OCI-LY3 (cell line): Measurements from ENCODE around the gene SRCAP.

Source experiments
- H2AFZ ChIP-seq: fragments of 200-600, 300-600 bp; shearing (Covaris generic); 2 replicates; pipeline ENCODE4 v1.6.0; 2014; ENCODE audit warnings: antibody characterized with exemption, low read depth, low read length
- H3K27ac ChIP-seq: fragments of 200-600, 300-600 bp; sonication (generic); 2 replicates; pipeline ENCODE4 v1.5.1; 2014; ENCODE audit warnings: mild to moderate bottlenecking, low read length, moderate library complexity, mixed read lengths
- H3K27me3 ChIP-seq: fragments of 200-600, 300-600 bp; sonication (generic); 2 replicates; pipeline ENCODE4 v1.6.1; 2014; ENCODE audit warnings: low read depth, low read length, mixed read lengths
- H3K36me3 ChIP-seq: fragments of 200-600, 300-600 bp; sonication (generic); replicated peaks from 2 replicates; pipeline ENCODE3; 2014; ENCODE audit warnings: low read depth, low read length, mixed read lengths
- H3K4me1 ChIP-seq: fragments of 300-600, 200-600 bp; sonication (generic); 2 replicates; pipeline ENCODE4 v1.6.1; 2014; ENCODE audit warnings: low read length, mixed read lengths
- H3K4me2 ChIP-seq: fragments of 200-600, 300-600 bp; sonication (generic); 2 replicates; pipeline ENCODE4 v1.6.1; 2014; ENCODE audit warnings: low read length, mixed read lengths
- H3K4me3 ChIP-seq: fragments of 300-600, 200-600 bp; sonication (generic); 2 replicates; pipeline ENCODE4 v1.5.1; 2014; ENCODE audit warnings: antibody characterized with exemption, mild to moderate bottlenecking, low read length, moderate library complexity
- H3K79me2 ChIP-seq: fragments of 300-600, 200-600 bp; shearing (Covaris generic); 2 replicates; pipeline ENCODE4 v1.6.1; 2014; ENCODE audit warnings: mild to moderate bottlenecking, low read length, mixed read lengths
- H3K9ac ChIP-seq: fragments of 300-600, 200-600 bp; shearing (Covaris generic); 2 replicates; pipeline ENCODE4 v1.6.0; 2014; ENCODE audit warnings: mild to moderate bottlenecking, low read length, moderate library complexity
- H3K9me3 ChIP-seq: fragments of 200-600, 300-600 bp; shearing (Covaris generic); 2 replicates; pipeline ENCODE4 v1.6.1; 2014; ENCODE audit warnings: low read length, mixed read lengths; ENCODE audit not compliant: insufficient read depth
- H4K20me1 ChIP-seq: fragments of 200-600, 300-600 bp; sonication (generic); 2 replicates; pipeline ENCODE4 v1.6.1; 2016; ENCODE audit warnings: low read length, mixed read lengths; ENCODE audit not compliant: insufficient read depth
- EZH2phosphoT487 ChIP-seq: fragments of 200-600 bp; shearing (Covaris generic); IDR thresholded peaks from 2 replicates; pipeline ENCODE4 v1.6.1; 2018; ENCODE audit warnings: antibody characterized with exemption, mixed run types, low read depth
- TF ChIP-seq, protein P1 (sequence below): fragments of 200-600, 300-600 bp; sonication (generic); IDR thresholded peaks from 2 replicates; pipeline ENCODE4 v1.5.1; 2014; ENCODE audit warnings: antibody characterized with exemption, low read length, low read depth

Gene SRCAP

GRCh38 chr16:30668393-30668792 is 30.6 kb upstream of the SRCAP start:
- peaks cover 46% of the 10 kb centered on the region for H4K20me1 ChIP-seq
- peaks cover 60% of the 10 kb centered on the region for H3K36me3 ChIP-seq
- H3K4me1 ChIP-seq: peaks cover 11% of the 10 kb centered on the region
- no peaks in the 10 kb centered on the region for H3K27me3 ChIP-seq
- H3K9me3 ChIP-seq: no peaks in the 10 kb centered on the region
- no peak overlapping the region for H2AFZ ChIP-seq
- peaks cover 32% of the 10 kb centered on the region for H3K79me2 ChIP-seq
- H3K27ac ChIP-seq: no peak overlapping the region
- no peak overlapping the region for H3K9ac ChIP-seq
- TF ChIP-seq, protein P1, sequence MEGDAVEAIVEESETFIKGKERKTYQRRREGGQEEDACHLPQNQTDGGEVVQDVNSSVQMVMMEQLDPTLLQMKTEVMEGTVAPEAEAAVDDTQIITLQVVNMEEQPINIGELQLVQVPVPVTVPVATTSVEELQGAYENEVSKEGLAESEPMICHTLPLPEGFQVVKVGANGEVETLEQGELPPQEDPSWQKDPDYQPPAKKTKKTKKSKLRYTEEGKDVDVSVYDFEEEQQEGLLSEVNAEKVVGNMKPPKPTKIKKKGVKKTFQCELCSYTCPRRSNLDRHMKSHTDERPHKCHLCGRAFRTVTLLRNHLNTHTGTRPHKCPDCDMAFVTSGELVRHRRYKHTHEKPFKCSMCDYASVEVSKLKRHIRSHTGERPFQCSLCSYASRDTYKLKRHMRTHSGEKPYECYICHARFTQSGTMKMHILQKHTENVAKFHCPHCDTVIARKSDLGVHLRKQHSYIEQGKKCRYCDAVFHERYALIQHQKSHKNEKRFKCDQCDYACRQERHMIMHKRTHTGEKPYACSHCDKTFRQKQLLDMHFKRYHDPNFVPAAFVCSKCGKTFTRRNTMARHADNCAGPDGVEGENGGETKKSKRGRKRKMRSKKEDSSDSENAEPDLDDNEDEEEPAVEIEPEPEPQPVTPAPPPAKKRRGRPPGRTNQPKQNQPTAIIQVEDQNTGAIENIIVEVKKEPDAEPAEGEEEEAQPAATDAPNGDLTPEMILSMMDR: no peak
- TF ChIP-seq EZH2phosphoT487: no peak
- H3K4me2 ChIP-seq: no peak overlapping the region
- H3K4me3 ChIP-seq: no peak overlapping the region

GRCh38 chr16:30669026-30669902 is 29.7 kb upstream of the SRCAP start:
- Histone ChIP-seq H3K27me3 (no peaks in the 10 kb centered on the region), H3K4me3 (no peak overlapping the region), H3K27ac (no peak overlapping the region), H3K4me2 (no peak overlapping the region), H2AFZ (no peak overlapping the region), H3K9me3 (no peaks in the 10 kb centered on the region), H3K9ac (no peak overlapping the region), H3K4me1 (peaks cover 3% of the 10 kb centered on the region; the same call in 1 of the 2 replicates), H3K79me2 (peaks cover 24% of the 10 kb centered on the region), H4K20me1 (peaks cover 38% of the 10 kb centered on the region), H3K36me3 (peaks cover 58% of the 10 kb centered on the region)
- no peak for TF ChIP-seq EZH2phosphoT487
- TF ChIP-seq, protein P1: no peak

DNA sequence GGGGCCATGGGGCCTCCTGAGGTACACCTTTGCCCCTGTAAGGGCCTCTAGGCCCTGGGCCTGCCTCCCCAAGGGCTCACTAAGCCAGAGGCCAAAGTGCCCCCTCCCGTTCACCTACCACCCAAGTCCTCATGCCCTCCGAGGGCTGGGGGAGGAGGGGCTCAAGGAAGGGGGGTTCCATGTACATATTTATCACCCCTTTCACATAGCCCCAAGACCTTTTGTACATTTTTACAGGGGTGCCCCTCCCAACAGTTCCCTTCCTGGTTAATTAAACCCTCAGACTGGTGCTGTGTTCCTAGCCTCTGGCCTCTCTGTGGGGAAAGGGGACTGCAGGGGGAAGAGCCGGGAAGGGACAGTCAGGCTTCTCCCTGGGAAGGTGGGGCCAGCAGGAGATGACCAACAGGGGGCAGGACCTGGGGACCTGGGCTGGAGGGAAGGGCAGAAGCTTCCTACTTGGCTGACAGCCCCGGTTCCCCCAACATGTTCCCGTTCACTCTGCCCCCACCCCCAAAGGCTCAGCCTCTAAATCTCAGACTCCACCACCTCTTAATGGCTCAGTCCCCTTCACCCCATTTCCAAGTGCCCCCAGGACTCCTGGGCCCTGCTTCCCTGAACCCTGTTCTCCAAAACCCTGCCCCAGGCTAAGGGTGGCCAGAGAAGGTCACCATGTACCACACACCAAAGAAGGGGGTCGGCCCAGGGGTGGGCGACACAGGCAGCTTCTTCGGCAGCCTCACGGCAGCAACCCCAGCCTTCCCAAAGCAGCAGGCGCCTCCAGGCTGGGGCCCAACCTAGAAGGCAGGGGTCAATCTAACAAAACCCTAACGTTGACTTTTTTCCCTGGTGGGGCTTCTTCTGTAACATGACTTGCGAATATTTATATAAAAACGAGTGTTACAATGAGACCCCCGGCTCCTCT is 28.8 kb upstream of the SRCAP start:
- Histone ChIP-seq H3K36me3 (peaks cover 49% of the 10 kb centered on the region), H3K9ac (no peak overlapping the region), H3K27ac (no peak overlapping the region), H2AFZ (no peak overlapping the region), H4K20me1 (peaks cover 30% of the 10 kb centered on the region), H3K4me1 (no peaks in the 10 kb centered on the region), H3K4me3 (no peak overlapping the region), H3K79me2 (peaks cover 15% of the 10 kb centered on the region), H3K9me3 (no peaks in the 10 kb centered on the region), H3K27me3 (no peaks in the 10 kb centered on the region), H3K4me2 (no peak overlapping the region)
- TF ChIP-seq EZH2phosphoT487: no peak

DNA sequence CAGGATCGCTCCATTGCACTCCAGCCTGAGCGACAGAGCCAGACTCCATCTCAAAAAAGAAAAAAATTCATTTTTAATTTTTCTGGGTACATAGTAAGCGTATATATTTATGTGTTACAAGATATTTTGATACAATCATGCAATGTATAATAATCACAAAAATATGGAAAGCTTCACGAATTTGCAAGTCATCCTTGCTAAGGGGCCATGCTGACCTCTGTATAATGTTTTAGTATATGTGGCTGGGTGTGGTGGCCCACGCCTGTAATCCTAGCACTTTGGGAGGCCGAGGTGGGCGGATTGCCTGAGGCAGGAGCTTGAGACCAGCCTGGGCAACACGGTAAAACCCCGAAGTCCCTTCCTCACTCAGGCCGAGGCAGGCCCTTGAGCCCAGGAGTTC is 23.8 kb upstream of the SRCAP start:
- Histone ChIP-seq H3K4me1 (no peaks in the 10 kb centered on the region), H3K36me3 (peaks cover 5% of the 10 kb centered on the region), H3K27ac (no peak overlapping the region), H3K4me2 (no peak overlapping the region), H3K27me3 (no peaks in the 10 kb centered on the region), H3K4me3 (no peak overlapping the region), H3K9me3 (no peaks in the 10 kb centered on the region), H2AFZ (no peak overlapping the region), H3K9ac (no peak overlapping the region), H3K79me2 (no peaks in the 10 kb centered on the region), H4K20me1 (no peaks in the 10 kb centered on the region)
- TF ChIP-seq, protein P1: no peak
- TF ChIP-seq EZH2phosphoT487: no peak
